Measurements from ENCODE around the gene MRAP2. TPM values are rescaled to one million over a fixed set of nuclear protein-coding genes. Genes with fewer than 3 reads are reported as not detected.
"Not testable (repeated sequence)": the region's sequence is repeated elsewhere in the genome, so short reads cannot be mapped to it uniquely, and the experiment has no call there.

Gene MRAP2
- total and polyA plus RNA-seq, 7 experiments from 2014 or later, result not detected

DNA sequence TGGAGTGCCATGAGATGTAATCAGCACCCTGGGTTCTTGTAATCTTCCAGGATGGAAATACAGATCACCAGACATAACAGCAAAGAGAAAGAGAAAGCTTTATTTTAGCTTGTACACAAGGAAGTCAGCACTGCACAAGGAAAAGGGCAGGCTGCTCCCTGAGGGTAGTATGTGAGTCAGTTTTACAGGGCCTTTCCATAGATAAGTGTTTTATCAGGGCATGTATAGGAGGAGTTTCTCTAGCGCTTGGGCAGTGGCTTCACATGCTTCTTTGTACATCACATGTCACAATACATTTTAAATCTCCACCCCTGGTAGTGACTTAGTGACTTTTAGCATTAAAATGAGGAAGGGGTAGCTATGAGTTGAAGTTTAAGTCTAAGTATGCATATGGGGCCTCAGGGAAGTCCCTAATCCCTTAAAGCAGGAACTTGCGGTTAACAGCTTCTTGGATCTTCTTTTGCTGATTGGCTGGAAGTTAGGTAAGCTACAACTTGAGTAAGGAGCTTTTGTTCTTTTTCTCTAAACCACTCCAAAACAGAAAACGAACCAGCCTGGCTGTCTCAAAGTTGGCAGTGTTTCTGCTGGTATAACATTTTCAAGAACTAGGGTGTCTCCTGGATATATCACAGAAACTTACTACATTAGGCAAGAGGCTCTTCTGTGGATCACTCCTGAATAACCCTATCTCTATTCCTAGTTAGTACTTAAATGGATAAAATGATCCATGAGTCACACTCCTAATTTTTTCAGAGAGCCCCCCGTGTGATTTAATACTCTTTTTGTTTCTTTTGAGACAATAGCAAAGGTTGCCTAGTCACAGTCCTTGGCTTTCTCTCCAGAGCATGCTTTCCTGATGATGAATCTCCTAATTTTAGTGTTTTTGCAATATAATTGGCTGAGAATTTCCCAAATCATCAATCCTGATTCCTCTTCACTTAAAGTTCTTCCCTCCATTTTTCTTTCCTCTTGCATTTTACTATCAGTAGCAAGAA is 60.2 kb downstream of the MRAP2 start:
- Histone ChIP-seq H3K9me3 (ENCODE audit: control insufficient read depth in 2 of 3, low read length in 3 of 3) (no peaks in the 10 kb centered on the region), H3K27me3 (ENCODE audit: control insufficient read depth in 2 of 2, insufficient read depth in 2 of 2, low read length in 2 of 2) (no peaks in the 10 kb centered on the region), H3K4me1 (ENCODE audit: control insufficient read depth in 2 of 2, insufficient read depth in 2 of 2, low read length in 2 of 2) (no peaks in the 10 kb centered on the region), H3K27ac (ENCODE audit: low read depth, low read length) (no peak overlapping the region), H3K36me3 (ENCODE audit: control insufficient read depth in 2 of 3, insufficient read depth in 3 of 3, low read length in 3 of 3) (no peaks in the 10 kb centered on the region), H3K4me3 (ENCODE audit: low read length) (no peak overlapping the region)
- ChIA-PET POLR2A (no interaction called here), CTCF (no interaction called here)
- H3K4me1 Mint-ChIP-seq, result peaks cover 0 to 2% (median 0%) of the 10 kb centered on the region in 7 donors
- ATAC-seq, result peak; percentile 41
- H3K9me3 Mint-ChIP-seq, result peaks cover 0 to 4% (median 0%) of the 10 kb centered on the region in 11 donors
- H3K4me3 Mint-ChIP-seq, result no peak overlapping the region
- peaks cover 0 to 23% (median 14%) of the 10 kb centered on the region in 5 donors for H3K27me3 Mint-ChIP-seq
- H3K36me3 Mint-ChIP-seq, result no peaks in the 10 kb centered on the region
- DNase-seq, result no peak
- H3K27ac Mint-ChIP-seq, result no peak overlapping the region
- intact Hi-C loops (cut with micrococcal nuclease), result no loop called here

DNA sequence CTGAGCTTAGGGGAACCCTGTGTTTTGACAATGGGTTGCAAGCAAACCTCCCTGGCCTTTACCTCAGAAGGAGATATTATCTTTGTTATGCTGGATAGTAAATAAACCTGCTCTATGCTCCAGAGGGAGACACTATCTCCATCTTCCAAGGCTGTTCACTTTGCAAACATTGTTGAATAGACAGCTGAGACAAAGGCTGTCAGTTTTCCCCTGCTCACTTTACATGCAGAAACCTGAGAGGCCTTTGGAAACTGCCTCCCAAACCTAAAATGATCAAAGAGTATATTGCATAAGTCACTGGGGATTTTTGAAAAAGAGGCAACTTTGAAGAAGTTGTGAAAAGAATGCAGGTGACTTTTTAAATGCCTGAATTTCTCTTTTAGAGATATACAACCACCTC is 61.6 kb downstream of the MRAP2 start:
- no peaks in the 10 kb centered on the region for H3K9me3 ChIP-seq (ENCODE audit: control insufficient read depth in 2 of 3, low read length in 3 of 3)
- Mint-ChIP-seq H3K27me3 (peaks cover 0 to 23% (median 17%) of the 10 kb centered on the region in 5 donors), H3K4me1 (peaks cover 0 to 2% (median 0%) of the 10 kb centered on the region in 7 donors), H3K9me3 (peaks cover 0 to 4% (median 0%) of the 10 kb centered on the region in 11 donors), H3K36me3 (no peaks in the 10 kb centered on the region), H3K4me3 (no peak overlapping the region), H3K27ac (no peak overlapping the region)
- DNase-seq (no peak), ATAC-seq (no peak)
- no peak overlapping the region for H3K27ac ChIP-seq (ENCODE audit: low read depth, low read length)
- ChIA-PET CTCF (no interaction called here), POLR2A (no interaction called here)
- intact Hi-C loops (cut with micrococcal nuclease), result no loop called here
- H3K4me3 ChIP-seq (ENCODE audit: low read length), result no peak overlapping the region
- no peaks in the 10 kb centered on the region for H3K36me3 ChIP-seq (ENCODE audit: control insufficient read depth in 2 of 3, insufficient read depth in 3 of 3, low read length in 3 of 3)
- H3K27me3 ChIP-seq (ENCODE audit: control insufficient read depth in 2 of 2, insufficient read depth in 2 of 2, low read length in 2 of 2), result no peaks in the 10 kb centered on the region
- no peaks in the 10 kb centered on the region for H3K4me1 ChIP-seq (ENCODE audit: control insufficient read depth in 2 of 2, insufficient read depth in 2 of 2, low read length in 2 of 2)

DNA sequence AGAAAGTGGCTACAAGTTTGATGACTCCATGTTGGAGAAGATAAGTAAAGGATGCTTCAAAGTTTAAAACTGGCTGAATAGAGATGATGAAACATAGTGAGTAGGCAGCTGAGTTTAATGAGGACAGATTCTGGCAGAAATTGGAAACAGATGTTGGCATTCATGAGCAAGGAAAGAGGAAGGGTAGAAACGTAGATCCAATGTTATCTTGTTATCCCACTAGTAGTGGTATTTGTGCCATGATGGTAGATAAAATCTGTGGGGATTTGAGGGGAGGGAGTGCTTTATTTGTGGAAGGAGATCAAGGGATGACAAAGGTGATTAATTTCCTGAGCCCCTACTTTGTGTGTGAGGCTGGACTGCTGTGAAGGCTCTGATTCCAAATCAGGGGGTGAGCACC is 69.5 kb downstream of the MRAP2 start:
- H3K36me3 ChIP-seq (ENCODE audit: control insufficient read depth in 2 of 3, insufficient read depth in 3 of 3, low read length in 3 of 3), result no peaks in the 10 kb centered on the region
- Mint-ChIP-seq H3K36me3 (peaks cover 0 to 4% (median 0%) of the 10 kb centered on the region in 5 donors), H3K27ac (no peak overlapping the region), H3K4me3 (no peak overlapping the region), H3K9me3 (peaks cover 0 to 11% (median 6%) of the 10 kb centered on the region in 11 donors), H3K4me1 (no peaks in the 10 kb centered on the region), H3K27me3 (peaks cover 0 to 33% (median 21%) of the 10 kb centered on the region in 5 donors)
- DNase-seq (no peak), ATAC-seq (no peak)
- no peak overlapping the region for H3K27ac ChIP-seq (ENCODE audit: low read depth, low read length)
- CTCF ChIA-PET, result no interaction called here
- H3K4me1 ChIP-seq (ENCODE audit: control insufficient read depth in 2 of 2, insufficient read depth in 2 of 2, low read length in 2 of 2), result no peaks in the 10 kb centered on the region
- H3K4me3 ChIP-seq (ENCODE audit: low read length), result no peak overlapping the region
- no peaks in the 10 kb centered on the region for H3K9me3 ChIP-seq (ENCODE audit: control insufficient read depth in 2 of 3, low read length in 3 of 3)
- H3K27me3 ChIP-seq (ENCODE audit: control insufficient read depth in 2 of 2, insufficient read depth in 2 of 2, low read length in 2 of 2), result no peaks in the 10 kb centered on the region
- POLR2A ChIA-PET, result no interaction called here
- intact Hi-C loops (cut with micrococcal nuclease), result no loop called here

DNA sequence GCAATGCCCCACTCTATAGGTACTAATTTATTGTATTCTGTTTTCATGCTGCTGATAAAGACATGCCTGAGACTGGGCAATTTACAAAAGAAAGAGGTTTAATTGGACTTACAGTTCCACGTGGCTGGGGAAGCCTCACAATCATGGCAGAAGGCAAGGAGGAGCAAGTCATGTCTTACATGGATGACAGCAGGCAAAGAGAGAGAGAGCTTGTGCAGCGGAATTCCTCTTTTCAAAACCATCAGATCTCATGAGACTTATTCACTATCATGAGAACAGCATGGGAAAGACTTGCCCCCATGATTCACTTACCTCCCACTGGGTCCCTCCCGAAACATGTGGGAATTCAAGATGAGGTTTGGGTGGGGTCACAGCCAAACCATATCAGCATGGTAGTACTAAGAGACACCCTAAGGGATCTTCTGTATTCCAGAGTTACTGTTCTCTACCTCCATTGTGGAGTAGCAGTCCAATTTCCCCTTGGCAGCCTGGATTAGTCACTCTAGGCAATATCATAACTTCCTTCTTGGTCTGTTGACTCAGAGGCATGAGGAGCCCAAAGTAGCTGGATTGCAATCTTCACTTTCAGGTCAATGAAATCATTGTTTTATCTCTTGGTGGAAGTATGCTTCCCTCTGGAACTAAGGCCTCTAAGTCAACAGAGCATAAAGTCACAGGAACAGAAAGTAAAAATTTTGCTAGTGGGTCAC is 71.8 kb downstream of the MRAP2 start:
- intact Hi-C loops (cut with micrococcal nuclease); CTCF ChIA-PET; H3K27ac Mint-ChIP-seq; H3K4me3 Mint-ChIP-seq; H3K9me3 ChIP-seq (ENCODE audit: control insufficient read depth in 2 of 3, low read length in 3 of 3); H3K36me3 Mint-ChIP-seq; ATAC-seq; POLR2A ChIA-PET; H3K4me1 ChIP-seq (ENCODE audit: control insufficient read depth in 2 of 2, insufficient read depth in 2 of 2, low read length in 2 of 2); H3K27me3 ChIP-seq (ENCODE audit: control insufficient read depth in 2 of 2, insufficient read depth in 2 of 2, low read length in 2 of 2); H3K27ac ChIP-seq (ENCODE audit: low read depth, low read length); H3K4me1 Mint-ChIP-seq; H3K4me3 ChIP-seq (ENCODE audit: low read length); H3K36me3 ChIP-seq (ENCODE audit: control insufficient read depth in 2 of 3, insufficient read depth in 3 of 3, low read length in 3 of 3); DNase-seq: not testable (repeated sequence)
- peaks cover 0 to 13% (median 5%) of the 10 kb centered on the region in 11 donors for H3K9me3 Mint-ChIP-seq
- peaks cover 0 to 26% (median 11%) of the 10 kb centered on the region in 5 donors for H3K27me3 Mint-ChIP-seq

DNA sequence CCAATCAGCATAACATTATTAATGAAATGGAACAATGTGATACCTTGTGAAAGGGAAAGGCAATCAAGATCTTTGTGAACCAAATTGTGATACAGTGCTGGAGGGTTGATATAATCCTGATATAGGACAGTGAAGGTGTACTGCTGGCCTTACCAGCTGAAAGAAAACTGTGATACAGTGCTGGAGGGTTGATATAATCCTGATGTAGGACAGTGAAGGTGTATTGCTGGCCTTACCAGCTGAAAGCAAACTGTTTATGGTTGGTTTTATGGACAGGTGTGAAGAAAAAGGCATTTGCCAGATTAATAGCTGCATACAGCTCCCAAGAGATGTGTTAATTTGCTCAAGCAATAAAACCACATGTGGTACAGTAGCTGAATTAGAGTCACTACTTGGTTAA is 73.9 kb downstream of the MRAP2 start:
- intact Hi-C loops (cut with micrococcal nuclease), result no loop called here
- POLR2A ChIA-PET, result no interaction called here
- no peak for ATAC-seq

DNA sequence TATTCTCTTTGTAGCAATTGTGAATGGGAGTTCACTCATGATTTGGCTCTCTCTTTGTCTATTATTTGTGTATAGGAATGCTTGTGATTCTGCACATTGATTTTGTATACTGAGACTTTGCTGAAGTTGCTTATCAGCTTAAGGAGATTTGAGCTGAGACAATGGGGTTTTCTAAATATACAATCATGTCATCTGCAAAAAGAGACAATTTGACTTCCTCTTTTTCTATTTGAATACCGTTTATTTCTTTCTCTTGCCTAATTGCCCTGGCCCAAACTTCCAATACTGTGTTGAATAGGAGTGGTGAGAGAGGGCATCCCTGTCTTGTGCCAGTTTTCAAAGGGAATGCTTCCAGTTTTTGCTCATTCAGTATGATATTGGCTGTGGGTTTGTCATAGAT is 77.8 kb downstream of the MRAP2 start:
- H3K4me3 Mint-ChIP-seq; H3K27ac Mint-ChIP-seq; H3K4me1 Mint-ChIP-seq; CTCF ChIA-PET; ATAC-seq; H3K9me3 ChIP-seq (ENCODE audit: control insufficient read depth in 2 of 3, low read length in 3 of 3); H3K36me3 Mint-ChIP-seq; H3K4me3 ChIP-seq (ENCODE audit: low read length); POLR2A ChIA-PET; DNase-seq; intact Hi-C loops (cut with micrococcal nuclease); H3K27me3 ChIP-seq (ENCODE audit: control insufficient read depth in 2 of 2, insufficient read depth in 2 of 2, low read length in 2 of 2); H3K4me1 ChIP-seq (ENCODE audit: control insufficient read depth in 2 of 2, insufficient read depth in 2 of 2, low read length in 2 of 2); H3K36me3 ChIP-seq (ENCODE audit: control insufficient read depth in 2 of 3, insufficient read depth in 3 of 3, low read length in 3 of 3); H3K27ac ChIP-seq (ENCODE audit: low read depth, low read length): not testable (repeated sequence)
- peaks cover 0 to 22% (median 14%) of the 10 kb centered on the region in 5 donors for H3K27me3 Mint-ChIP-seq
- peaks cover 2 to 25% (median 8%) of the 10 kb centered on the region in 11 donors for H3K9me3 Mint-ChIP-seq

More for the DNA sequence above, 73.9 kb downstream of the MRAP2 start:
- Histone ChIP-seq H3K9me3 (ENCODE audit: control insufficient read depth in 2 of 3, low read length in 3 of 3) (no peaks in the 10 kb centered on the region), H3K36me3 (ENCODE audit: control insufficient read depth in 2 of 3, insufficient read depth in 3 of 3, low read length in 3 of 3) (no peaks in the 10 kb centered on the region), H3K4me3 (ENCODE audit: low read length) (no peak overlapping the region), H3K4me1 (ENCODE audit: control insufficient read depth in 2 of 2, insufficient read depth in 2 of 2, low read length in 2 of 2) (no peaks in the 10 kb centered on the region), H3K27ac (ENCODE audit: low read depth, low read length) (no peak overlapping the region), H3K27me3 (ENCODE audit: control insufficient read depth in 2 of 2, insufficient read depth in 2 of 2, low read length in 2 of 2) (no peaks in the 10 kb centered on the region)
- H3K4me1 Mint-ChIP-seq, result no peaks in the 10 kb centered on the region
- peaks cover 0 to 10% (median 5%) of the 10 kb centered on the region in 11 donors for H3K9me3 Mint-ChIP-seq
- H3K36me3 Mint-ChIP-seq, result no peaks in the 10 kb centered on the region
- DNase-seq, result no peak
- CTCF ChIA-PET, result no interaction called here
- H3K27me3 Mint-ChIP-seq, result peaks cover 0 to 15% (median 5%) of the 10 kb centered on the region in 5 donors
- no peak overlapping the region for H3K27ac Mint-ChIP-seq
- H3K4me3 Mint-ChIP-seq, result no peak overlapping the region
